Trophoblast cell (in vitro differentiated cells and primary cell): Measurements from ENCODE around the gene CPNE2.

ENCODE experiments used
- DNase-seq, 2 donors: peaks; one replicate each; pipeline ENCODE4 v3.0.0-alpha.2; 2016
- H2AFZ ChIP-seq: 2 replicates; pipeline ENCODE4 v1.6.1; 2013; ENCODE audit warnings: low read length, moderate library complexity, mild to moderate bottlenecking; ENCODE audit not compliant: insufficient read depth, poor library complexity
- H2AK5ac ChIP-seq: 2 replicates; pipeline ENCODE4 v1.6.1; 2013; ENCODE audit warnings: mild to moderate bottlenecking, low read length
- H2BK120ac ChIP-seq: 2 replicates; pipeline ENCODE4 v1.6.1; 2013; ENCODE audit warnings: low read length, mild to moderate bottlenecking, moderate library complexity; ENCODE audit not compliant: insufficient read depth, poor library complexity
- H2BK12ac ChIP-seq: 2 replicates; pipeline ENCODE4 v1.6.1; 2013; ENCODE audit warnings: mild to moderate bottlenecking, low read length, moderate library complexity
- H2BK5ac ChIP-seq: 2 replicates; pipeline ENCODE4 v1.6.1; 2013; ENCODE audit warnings: low read length, low read depth, moderate library complexity, mild to moderate bottlenecking; ENCODE audit not compliant: poor library complexity
- H3K14ac ChIP-seq: 2 replicates; pipeline ENCODE4 v1.6.1; 2013; ENCODE audit warnings: mild to moderate bottlenecking, low read length
- H3K18ac ChIP-seq: 2 replicates; pipeline ENCODE4 v1.6.1; 2013; ENCODE audit warnings: mild to moderate bottlenecking, low read length
- H3K23ac ChIP-seq: 2 replicates; pipeline ENCODE4 v1.6.1; 2013; ENCODE audit warnings: low read length
- H3K27ac ChIP-seq: 2 replicates; pipeline ENCODE4 v1.5.1; 2013; ENCODE audit warnings: low read depth, mild to moderate bottlenecking, inconsistent platforms, low read length, moderate library complexity
- H3K27me3 ChIP-seq: 2 replicates; pipeline ENCODE4 v1.6.1; 2013; ENCODE audit warnings: inconsistent platforms, mild to moderate bottlenecking, low read length, moderate library complexity; ENCODE audit not compliant: insufficient read depth
- H3K36me3 ChIP-seq, 2 experiments: 1 replicate in 1 of 2; 2 replicates in 1 of 2; pipeline ENCODE4 v1.6.1; 2013; ENCODE audit warnings: low read length in 2 of 2, mild to moderate bottlenecking in 2 of 2, moderate library complexity in 1 of 2; ENCODE audit not compliant: insufficient read depth in 2 of 2, control insufficient read depth in 1 of 2
- H3K4ac ChIP-seq: 2 replicates; pipeline ENCODE4 v1.6.1; 2013; ENCODE audit warnings: low read depth, mild to moderate bottlenecking, low read length, moderate library complexity
- H3K4me1 ChIP-seq, 2 experiments: 1 replicate in 1 of 2; 2 replicates in 1 of 2; pipeline ENCODE4 v1.6.1; 2013; ENCODE audit warnings: low read length in 2 of 2, mild to moderate bottlenecking in 2 of 2, moderate library complexity in 1 of 2; ENCODE audit not compliant: insufficient read depth in 2 of 2, control insufficient read depth in 1 of 2
- H3K4me2 ChIP-seq: 2 replicates; pipeline ENCODE4 v1.6.1; 2013; ENCODE audit warnings: inconsistent platforms, mild to moderate bottlenecking, low read length, moderate library complexity
- H3K4me3 ChIP-seq: 2 replicates; pipeline ENCODE4 v1.5.1; 2013; ENCODE audit warnings: mild to moderate bottlenecking, low read depth, low read length, inconsistent platforms
- H3K79me1 ChIP-seq: one replicate; pipeline ENCODE4 v1.6.1; 2013; ENCODE audit warnings: low read length
- H3K79me2 ChIP-seq: 2 replicates; pipeline ENCODE4 v1.6.1; 2013; ENCODE audit warnings: low read length, mild to moderate bottlenecking; ENCODE audit not compliant: control insufficient read depth, insufficient read depth, poor library complexity
- H3K9ac ChIP-seq: 2 replicates; pipeline ENCODE4 v1.6.1; 2013; ENCODE audit warnings: mild to moderate bottlenecking, low read length
- H3K9me3 ChIP-seq: 2 replicates; pipeline ENCODE4 v1.6.1; 2013; ENCODE audit warnings: low read depth, mild to moderate bottlenecking, control low read depth, inconsistent platforms, low read length; ENCODE audit not compliant: insufficient read depth
- H4K12ac ChIP-seq: 2 replicates; pipeline ENCODE4 v1.6.1; 2013; ENCODE audit warnings: low read depth, mild to moderate bottlenecking, low read length, moderate library complexity
- H4K8ac ChIP-seq: 2 replicates; pipeline ENCODE4 v1.6.1; 2013; ENCODE audit warnings: low read depth, mild to moderate bottlenecking, low read length, moderate library complexity
- H4K91ac ChIP-seq: one replicate; pipeline ENCODE4 v1.6.1; 2013; ENCODE audit warnings: low read depth, mild to moderate bottlenecking, low read length, moderate library complexity
- WGBS: extraction: QIAGEN DNeasy Blood & Tissue Kit; methylation state at CpG from one replicate; pipeline ENCODE4 v1.1.7; 2013; ENCODE audit warnings: missing lambda C conversion rate; ENCODE audit not compliant: insufficient read length, insufficient coverage; ENCODE audit errors: extremely low coverage; 5-methylcytosine and 5-hydroxymethylcytosine counted together

CPNE2 gene

DNA sequence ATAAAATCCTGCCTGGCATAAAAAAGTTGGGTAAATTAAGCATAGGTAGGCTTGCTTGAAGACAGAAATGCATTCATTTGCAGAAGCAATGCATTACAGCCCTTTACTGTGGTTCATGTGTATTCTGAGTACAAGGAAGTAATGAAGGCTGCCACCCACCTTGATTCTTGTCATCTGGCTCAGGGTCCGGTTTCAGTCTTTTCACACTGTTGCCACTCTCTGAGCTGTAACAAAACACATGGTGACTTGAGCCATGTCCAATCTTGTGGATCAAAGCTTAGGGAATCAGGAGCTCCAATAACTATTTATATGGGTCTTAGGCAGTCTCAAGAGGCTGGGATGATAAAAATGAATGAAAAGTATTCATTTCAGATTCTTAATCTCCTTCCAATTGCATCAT lies 71.5 kb downstream of the CPNE2 start:
- no peak overlapping the region for H3K14ac ChIP-seq
- no CpG with 5 or more reads among the region's 1 CpG for WGBS
- H3K4me3 ChIP-seq, result no peak overlapping the region
- H3K9ac ChIP-seq, result no peak overlapping the region
- H3K23ac ChIP-seq, result no peak overlapping the region
- no peaks in the 10 kb centered on the region for H3K9me3 ChIP-seq
- DNase-seq, result no peak
- H3K4me2 ChIP-seq, result no peak overlapping the region
- H3K79me2 ChIP-seq, result no peaks in the 10 kb centered on the region
- H3K18ac ChIP-seq, result no peak overlapping the region
- peaks cover 17 to 28% of the 10 kb centered on the region in 2 experiments for H3K36me3 ChIP-seq
- no peak overlapping the region for H2BK12ac ChIP-seq
- no peak overlapping the region for H4K8ac ChIP-seq
- H2AK5ac ChIP-seq, result no peak overlapping the region
- no peak overlapping the region for H2AFZ ChIP-seq
- H4K12ac ChIP-seq, result no peak overlapping the region
- H2BK120ac ChIP-seq, result no peak overlapping the region
- no peak overlapping the region for H3K4ac ChIP-seq
- no peaks in the 10 kb centered on the region for H3K27me3 ChIP-seq
- no peak overlapping the region for H4K91ac ChIP-seq
- no peak overlapping the region for H3K27ac ChIP-seq
- no peak overlapping the region for H2BK5ac ChIP-seq
- no peaks in the 10 kb centered on the region for H3K79me1 ChIP-seq
- no peaks in the 10 kb centered on the region for H3K4me1 ChIP-seq

- Histone ChIP-seq H3K4me3 (no peak overlapping the region), H3K4ac (no peak overlapping the region), H3K23ac (no peak overlapping the region), H3K79me2 (no peaks in the 10 kb centered on the region), H3K36me3 (peaks cover 19 to 24% of the 10 kb centered on the region in 2 experiments), H3K4me2 (no peak overlapping the region), H3K27ac (no peak overlapping the region), H3K27me3 (no peaks in the 10 kb centered on the region), H4K91ac (no peak overlapping the region), H2AFZ (no peak overlapping the region), H2AK5ac (no peak overlapping the region), H3K79me1 (no peaks in the 10 kb centered on the region), H3K4me1 (no peaks in the 10 kb centered on the region), H4K12ac (no peak overlapping the region), H3K9ac (no peak overlapping the region), H2BK120ac (no peak overlapping the region), H3K9me3 (no peaks in the 10 kb centered on the region), H2BK12ac (no peak overlapping the region), H3K14ac (no peak overlapping the region), H4K8ac (no peak overlapping the region), H3K18ac (no peak overlapping the region), H2BK5ac (no peak overlapping the region)
- DNase-seq, result no peak
- no CpG with 5 or more reads among the region's 5 CpGs for WGBS
Measured at GRCh38 chr16:57165483-57165882, 73.1 kb downstream of the CPNE2 start.

DNA sequence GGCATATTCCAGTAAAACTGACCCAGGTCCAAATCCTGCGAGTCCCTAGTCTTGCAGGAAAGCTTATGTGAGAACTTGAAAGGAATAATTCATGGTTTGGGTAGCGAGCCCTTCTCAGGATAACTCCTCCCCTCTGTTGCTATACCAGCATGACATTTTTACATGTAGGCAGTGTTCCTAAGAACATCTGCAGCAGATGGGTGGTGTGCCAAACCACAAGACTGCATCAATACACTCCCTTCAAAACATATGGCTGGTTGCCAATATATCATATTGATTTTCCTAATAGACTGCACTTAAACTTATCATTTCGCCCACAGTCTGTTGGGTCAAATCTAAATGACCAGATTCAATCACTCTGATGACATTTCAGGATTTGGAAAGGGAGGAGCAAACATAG lies 73.6 kb downstream of the CPNE2 start:
- H3K18ac ChIP-seq, result no peak overlapping the region
- H3K4me2 ChIP-seq, result no peak overlapping the region
- no peak overlapping the region for H2AK5ac ChIP-seq
- H3K79me2 ChIP-seq, result no peaks in the 10 kb centered on the region
- no peak overlapping the region for H4K91ac ChIP-seq
- H3K14ac ChIP-seq, result no peak overlapping the region
- no peak overlapping the region for H3K9ac ChIP-seq
- H3K9me3 ChIP-seq, result no peaks in the 10 kb centered on the region
- H3K23ac ChIP-seq, result no peak overlapping the region
- H3K27ac ChIP-seq, result no peak overlapping the region
- WGBS, result no CpG with 5 or more reads among the region's 3 CpGs
- H3K4me1 ChIP-seq, result no peaks in the 10 kb centered on the region
- no peak overlapping the region for H2BK5ac ChIP-seq
- H3K36me3 ChIP-seq, result peaks cover 23 to 27% of the 10 kb centered on the region in 2 experiments
- no peak overlapping the region for H2BK12ac ChIP-seq
- H4K12ac ChIP-seq, result no peak overlapping the region
- H2AFZ ChIP-seq, result no peak overlapping the region
- H3K27me3 ChIP-seq, result no peaks in the 10 kb centered on the region
- H3K4me3 ChIP-seq, result no peak overlapping the region
- no peak for DNase-seq
- no peak overlapping the region for H4K8ac ChIP-seq
- H3K4ac ChIP-seq, result no peak overlapping the region
- no peaks in the 10 kb centered on the region for H3K79me1 ChIP-seq
- H2BK120ac ChIP-seq, result no peak overlapping the region

GRCh38 chr16:57166451-57166850 lies 74.1 kb downstream of the CPNE2 start:
- Histone ChIP-seq H3K9me3 (no peaks in the 10 kb centered on the region), H2AK5ac (no peak overlapping the region)

More at GRCh38 chr16:57166451-57166850, 74.1 kb downstream of the CPNE2 start:
- H3K23ac ChIP-seq, result no peak overlapping the region
- H3K4ac ChIP-seq, result no peak overlapping the region
- H2BK120ac ChIP-seq, result no peak overlapping the region
- H3K14ac ChIP-seq, result no peak overlapping the region
- no peak overlapping the region for H2BK12ac ChIP-seq
- H3K27me3 ChIP-seq, result no peaks in the 10 kb centered on the region
- H3K36me3 ChIP-seq, result peaks cover 24 to 31% of the 10 kb centered on the region in 2 experiments
- no peak overlapping the region for H4K12ac ChIP-seq
- no peaks in the 10 kb centered on the region for H3K79me1 ChIP-seq
- no peak overlapping the region for H3K18ac ChIP-seq
- H4K91ac ChIP-seq, result no peak overlapping the region
- H4K8ac ChIP-seq, result no peak overlapping the region
- H3K4me3 ChIP-seq, result no peak overlapping the region
- H3K79me2 ChIP-seq, result no peaks in the 10 kb centered on the region
- H2AFZ ChIP-seq, result no peak overlapping the region
- DNase-seq, result no peak
- H2BK5ac ChIP-seq, result no peak overlapping the region
- no peak overlapping the region for H3K4me2 ChIP-seq
- no peak overlapping the region for H3K9ac ChIP-seq
- no peak overlapping the region for H3K27ac ChIP-seq
- H3K4me1 ChIP-seq, result no peaks in the 10 kb centered on the region
